ENCODE data around the gene HERPUD1.
A peak's percentile ranks its signal among the peaks of the same experiment; 100 is the strongest.
"Not testable (repeated sequence)": the region's sequence is repeated elsewhere in the genome, so short reads cannot be mapped to it uniquely, and the experiment has no call there.

HERPUD1 gene, protein sequence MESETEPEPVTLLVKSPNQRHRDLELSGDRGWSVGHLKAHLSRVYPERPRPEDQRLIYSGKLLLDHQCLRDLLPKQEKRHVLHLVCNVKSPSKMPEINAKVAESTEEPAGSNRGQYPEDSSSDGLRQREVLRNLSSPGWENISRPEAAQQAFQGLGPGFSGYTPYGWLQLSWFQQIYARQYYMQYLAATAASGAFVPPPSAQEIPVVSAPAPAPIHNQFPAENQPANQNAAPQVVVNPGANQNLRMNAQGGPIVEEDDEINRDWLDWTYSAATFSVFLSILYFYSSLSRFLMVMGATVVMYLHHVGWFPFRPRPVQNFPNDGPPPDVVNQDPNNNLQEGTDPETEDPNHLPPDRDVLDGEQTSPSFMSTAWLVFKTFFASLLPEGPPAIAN

DNA sequence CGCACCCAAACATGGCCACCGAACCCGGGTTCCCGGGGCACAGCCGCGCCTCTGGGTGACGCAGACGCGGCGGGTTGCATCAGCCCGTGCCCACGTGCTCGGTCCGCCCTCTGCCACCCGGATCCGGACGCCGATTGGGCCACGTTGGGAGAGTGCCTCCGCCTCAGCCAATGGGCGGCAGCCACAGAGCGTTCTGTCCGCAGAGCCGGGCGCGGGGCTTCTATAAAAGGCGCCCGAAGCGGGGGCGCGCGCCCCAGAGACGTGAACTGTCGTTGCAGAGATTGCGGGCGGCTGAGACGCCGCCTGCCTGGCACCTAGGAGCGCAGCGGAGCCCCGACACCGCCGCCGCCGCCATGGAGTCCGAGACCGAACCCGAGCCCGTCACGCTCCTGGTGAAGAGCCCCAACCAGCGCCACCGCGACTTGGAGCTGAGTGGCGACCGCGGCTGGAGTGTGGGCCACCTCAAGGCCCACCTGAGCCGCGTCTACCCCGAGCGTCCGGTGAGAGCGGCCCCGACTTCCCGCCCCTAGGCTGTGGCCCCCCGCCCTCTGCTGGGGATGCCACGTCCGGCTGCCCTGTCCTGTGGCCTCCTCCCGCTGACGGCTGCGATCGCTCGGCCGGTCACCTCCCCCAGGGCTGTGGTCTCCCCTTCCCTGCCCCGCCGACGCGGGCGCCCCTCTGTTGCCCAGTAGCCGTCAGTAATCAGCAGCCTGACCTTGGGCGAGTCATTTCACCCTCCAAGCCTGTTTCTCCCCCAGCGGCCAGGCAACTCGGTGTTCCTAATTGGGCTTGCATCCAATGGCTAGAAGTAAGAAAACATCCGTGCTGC lies at the start of gene HERPUD1:
HERPUD1 (plus strand) TSS at position 251 of the 829 bp plus-strand sequence; CDS start at position 354, 103 bp downstream.
- peak; percentile 16; the same call in 1 of the 2 replicates for TF ChIP-seq CTCF (IDR thresholded peaks at IDR 0.05; ENCODE audit: borderline replicate concordance, insufficient read depth, low read depth, low read length)
- H3K4me3 ChIP-seq (ENCODE audit: low read depth, low read length): peak within 1 kb of the TSS; percentile 91

DNA sequence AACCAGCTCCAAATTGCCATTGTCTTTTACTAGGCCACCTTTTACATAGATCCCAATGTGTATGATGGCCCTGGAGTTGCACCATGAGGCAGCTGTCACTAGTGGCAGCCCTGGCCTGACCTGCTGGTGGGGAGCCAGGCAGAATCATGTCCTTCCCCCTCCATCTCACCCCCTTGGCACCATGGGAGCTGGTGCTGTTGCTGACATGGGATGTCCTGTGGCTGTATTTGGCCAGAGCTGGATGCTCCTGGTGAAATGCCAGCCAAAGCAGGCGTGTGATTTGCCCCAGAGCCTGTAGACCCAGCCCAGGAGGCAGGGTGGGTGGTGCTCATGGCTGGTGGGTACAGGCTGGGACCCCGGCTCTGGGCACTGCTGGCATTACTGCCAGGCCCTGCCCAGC lies 48.4 kb upstream of the HERPUD1 start:
- TF ChIP-seq CTCF (IDR thresholded peaks at IDR 0.05; ENCODE audit: borderline replicate concordance, insufficient read depth, low read depth, low read length): no peak
- H3K4me3 ChIP-seq (ENCODE audit: low read depth, low read length): no peak overlapping the region

- H3K4me3 ChIP-seq (ENCODE audit: low read depth, low read length): no peak overlapping the region
- no peak for TF ChIP-seq CTCF (IDR thresholded peaks at IDR 0.05; ENCODE audit: borderline replicate concordance, insufficient read depth, low read depth, low read length)
These were observed 47.8 kb upstream of the HERPUD1 start for GRCh38 chr16:56884026-56884582.

- H3K4me3 ChIP-seq (ENCODE audit: low read depth, low read length): not testable (repeated sequence)
These were observed 47.0 kb upstream of the HERPUD1 start for GRCh38 chr16:56884929-56885328.

- H3K4me3 ChIP-seq (ENCODE audit: low read depth, low read length): no peak overlapping the region
- TF ChIP-seq CTCF (IDR thresholded peaks at IDR 0.05; ENCODE audit: borderline replicate concordance, insufficient read depth, low read depth, low read length): no peak
These were observed 46.3 kb upstream of the HERPUD1 start for GRCh38 chr16:56885446-56886162.

- no peak for TF ChIP-seq CTCF (IDR thresholded peaks at IDR 0.05; ENCODE audit: borderline replicate concordance, insufficient read depth, low read depth, low read length)
- H3K4me3 ChIP-seq (ENCODE audit: low read depth, low read length): no peak overlapping the region
These were observed 45.6 kb upstream of the HERPUD1 start for GRCh38 chr16:56886296-56886695.

GRCh38 chr16:56886826-56887225 lies 45.1 kb upstream of the HERPUD1 start:
- no peak overlapping the region for H3K4me3 ChIP-seq (ENCODE audit: low read depth, low read length)
- no peak for TF ChIP-seq CTCF (IDR thresholded peaks at IDR 0.05; ENCODE audit: borderline replicate concordance, insufficient read depth, low read depth, low read length)

All from GM12875 (cell line).